Measurements from ENCODE around the gene KRTAP1-5. TPM values are rescaled to one million over a fixed set of nuclear protein-coding genes. Genes with fewer than 3 reads are reported as not detected.

Gene KRTAP1-5
- total and polyA plus RNA-seq, 10 of the 15 experiments (the other 5 are each of a cell fraction or from before 2014, with no cell fraction given), result not detected

- ChIA-PET SMC1A (ENCODE audit: uncharacterized antibody, unreplicated experiment) (no interaction called here), RAD21 (ENCODE audit: unreplicated experiment) (no interaction called here), CTCF (no interaction called here), POLR2A (no interaction called here)
- intact Hi-C loops (cut with micrococcal nuclease; ENCODE audit: unreplicated experiment) (no loop called here), in situ Hi-C loops (cut with MboI) (no loop called here)
- Histone ChIP-seq H3K4me1 (ENCODE audit: control insufficient read depth, insufficient read depth, low read length) (no peaks in the 10 kb centered on the region), H2AFZ (ENCODE audit: control insufficient read depth, low read depth, low read length) (no peak overlapping the region), H3K36me3 (ENCODE audit: control insufficient read depth in 2 of 2, insufficient read depth in 2 of 2, low read length in 1 of 2) (no peaks in the 10 kb centered on the region), H3K27ac (ENCODE audit: control insufficient read depth, insufficient read depth) (no peak overlapping the region), H3K27me3 (replicated peaks in 1 of 2; ENCODE audit: control insufficient read depth in 2 of 2, insufficient read depth in 2 of 2, low read length in 1 of 2) (no peaks in the 10 kb centered on the region; a peak in 1 of 4 replicates), H3K79me2 (ENCODE audit: control insufficient read depth, insufficient read depth, low read length) (no peaks in the 10 kb centered on the region), H3K4me2 (ENCODE audit: control insufficient read depth, insufficient read depth) (no peak overlapping the region), H3K4me3 (no peak overlapping the region), H4K20me1 (ENCODE audit: control insufficient read depth, insufficient read depth) (no peaks in the 10 kb centered on the region), H3K9ac (ENCODE audit: control insufficient read depth, insufficient read depth, low read length) (no peak overlapping the region), H3K9me3 (replicated peaks; ENCODE audit: control insufficient read depth, insufficient read depth, low read length) (no peaks in the 10 kb centered on the region)
- DNase-seq (ENCODE audit: low read depth, low spot score) (no peak), FAIRE-seq (no peak), ATAC-seq (no peak)
- no TSS peak for BruUV-seq (replicated peaks)
- no peak for TF ChIP-seq E2F4 (IDR thresholded peaks at IDR 0.05; ENCODE audit: low read depth, low read length)
- TF ChIP-seq MAX (IDR thresholded peaks at IDR 0.05; ENCODE audit: low read depth, low read length), result no peak
- no peak for TF ChIP-seq KAT2A (conservative IDR thresholded peaks at IDR 0.05; ENCODE audit: control insufficient read depth, low read depth, low read length)
- no peak for TF ChIP-seq RAD51 (IDR thresholded peaks at IDR 0.05)
- no peak for TF ChIP-seq ZNF274 (IDR thresholded peaks at IDR 0.05; ENCODE audit: insufficient read depth, insufficient read length)
- no peak for TF ChIP-seq SP1 (IDR thresholded peaks at IDR 0.05; ENCODE audit: low read depth, low read length)
- TF ChIP-seq E4F1 (IDR thresholded peaks at IDR 0.05; ENCODE audit: borderline replicate concordance, partially characterized antibody), result no peak
- TF ChIP-seq SPI1 (IDR thresholded peaks at IDR 0.05; ENCODE audit: borderline replicate concordance, insufficient read depth, low read depth, low read length), result no peak
- TF ChIP-seq POLR2A (IDR thresholded peaks at IDR 0.05; ENCODE audit: low read depth, low read length), result no peak
- TF ChIP-seq HDGF (IDR thresholded peaks at IDR 0.05), result no peak
- no peak for TF ChIP-seq RAD21 (IDR thresholded peaks at IDR 0.05; ENCODE audit: insufficient read depth, low read depth, low read length)
- 0% methylated on average over 1 of the region's 1 CpG for WGBS (ENCODE audit: insufficient coverage, insufficient replicate concordance, low lambda C conversion rate, missing lambda C conversion rate)
Observed at GRCh38 chr17:41061964-41062363, 35.0 kb upstream of the KRTAP1-5 start.

Data from GM12878 (cell line).